Endothelial cell of umbilical vein (primary cell): ENCODE results near the gene SEMA4D. TPM values are rescaled to one million over a fixed set of nuclear protein-coding genes. Genes with fewer than 3 reads are reported as not detected.

ENCODE experiments used
- BruUV-seq: library from RNA; stranded (reverse); fragments of 400-500 nt; replicated peaks from 2 replicates; lab custom pipeline; 2021; lab: Mats Ljungman, UMichigan
- CTCF ChIA-PET: fragments of 300-600, 350-600 bp; sonication (Branson Sonifier 250); formaldehyde crosslinking; loops from one replicate; lab custom pipeline; 2021; ENCODE audit warnings: antibody characterized with exemption, inconsistent platforms; lab: Charles Lee
- POLR2A ChIA-PET: fragments of 300-600, 350-600 bp; sonication (Branson Sonifier 250); formaldehyde crosslinking; loops from one replicate; lab custom pipeline; 2021; ENCODE audit warnings: antibody characterized with exemption, inconsistent platforms; lab: Charles Lee
- DNase-seq: peaks from one replicate; pipeline ENCODE4 v3.0.0-alpha.2; 2011; ENCODE audit warnings: low read depth, low spot score
- FAIRE-seq: peaks from 2 replicates; lab custom pipeline; 2011; peaks lifted over from hg19 to GRCh38; lab: Jason Lieb, UNC
- H2AFZ ChIP-seq: 2 replicates; pipeline ENCODE4 v1.6.0; 2012; ENCODE audit warnings: low read depth, low read length, control low read depth, inconsistent platforms
- H3K27ac ChIP-seq: 2 replicates; pipeline ENCODE4 v1.5.1; 2011; ENCODE audit warnings: low read depth, mild to moderate bottlenecking, control low read depth, low read length, moderate library complexity; ENCODE audit not compliant: insufficient read depth
- H3K27me3 ChIP-seq, 2 experiments: 2 replicates each; pipeline versions ENCODE4 v1.6.0 to v1.6.1; 2011; ENCODE audit warnings: low read length in 2 of 2, mixed read lengths in 1 of 2; ENCODE audit not compliant: control insufficient read depth in 2 of 2, insufficient read depth in 2 of 2
- H3K36me3 ChIP-seq, 2 experiments: 2 replicates in 1 of 2; 3 replicates in 1 of 2; pipeline ENCODE4 v1.5.1; 2011; ENCODE audit warnings: low read length in 2 of 2, mild to moderate bottlenecking in 1 of 2, moderate library complexity in 1 of 2; ENCODE audit not compliant: control insufficient read depth in 2 of 2, insufficient read depth in 2 of 2; ENCODE audit errors: extremely low read depth in 1 of 2
- H3K4me1 ChIP-seq: 3 replicates; pipeline ENCODE4 v1.5.1; 2011; ENCODE audit warnings: mild to moderate bottlenecking, low read length; ENCODE audit not compliant: control insufficient read depth, insufficient read depth; ENCODE audit errors: extremely low read depth
- H3K4me2 ChIP-seq: 2 replicates; pipeline ENCODE4 v1.6.1; 2011; ENCODE audit warnings: low read length, control low read depth, mixed read lengths; ENCODE audit not compliant: insufficient read depth
- H3K4me3 ChIP-seq, 3 experiments: fragments of 200-600 bp in 1 of 3; sonication (generic), shearing (Covaris generic) in 1 of 3; replicated peaks in 1 of 3; 2 replicates each; pipeline ENCODE4 v1.5.1; 2011 to 2016; ENCODE audit warnings: control low read depth in 3 of 3, low read length in 3 of 3, mild to moderate bottlenecking in 2 of 3, inconsistent platforms in 1 of 3, low read depth in 1 of 3, moderate library complexity in 1 of 3; ENCODE audit not compliant: insufficient read depth in 1 of 3
- H3K79me2 ChIP-seq: 2 replicates; pipeline ENCODE4 v1.6.0; 2012; ENCODE audit warnings: low read length, inconsistent platforms; ENCODE audit not compliant: control insufficient read depth, insufficient read depth
- H3K9ac ChIP-seq: replicated peaks from 2 replicates; pipeline ENCODE3; 2011; ENCODE audit warnings: low read length, control low read depth; ENCODE audit not compliant: insufficient read depth; ENCODE audit errors: extremely low read depth
- H3K9me1 ChIP-seq: replicated peaks from 3 replicates; pipeline ENCODE4 v1.6.0; 2011; ENCODE audit warnings: mild to moderate bottlenecking, low read length; ENCODE audit not compliant: control insufficient read depth, insufficient read depth; ENCODE audit errors: extremely low read depth
- H3K9me3 ChIP-seq: replicated peaks from 2 replicates; pipeline ENCODE4 v1.5.1; 2012; ENCODE audit warnings: low read length, inconsistent platforms; ENCODE audit not compliant: control insufficient read depth, insufficient read depth
- H4K20me1 ChIP-seq: replicated peaks from 2 replicates; pipeline ENCODE3; 2011; ENCODE audit warnings: mild to moderate bottlenecking, low read length; ENCODE audit not compliant: control insufficient read depth, insufficient read depth; ENCODE audit errors: extremely low read depth
- EZH2 ChIP-seq: IDR thresholded peaks from 2 replicates; pipeline ENCODE4 v1.6.1; 2012; ENCODE audit warnings: borderline replicate concordance, low read depth, mild to moderate bottlenecking, moderate library complexity, low read length, inconsistent platforms; ENCODE audit not compliant: severe bottlenecking
- FOS ChIP-seq: IDR thresholded peaks from 2 replicates; pipeline ENCODE4 v1.6.1; 2011; ENCODE audit warnings: mild to moderate bottlenecking, low read length, moderate library complexity, borderline replicate concordance; ENCODE audit not compliant: insufficient read depth
- GATA2 ChIP-seq: IDR thresholded peaks from 2 replicates; pipeline ENCODE4 v1.7.0; 2011; ENCODE audit warnings: low read depth, mild to moderate bottlenecking, moderate library complexity, mixed read lengths, low read length; ENCODE audit not compliant: insufficient read length, insufficient read depth
- JUN ChIP-seq: IDR thresholded peaks from 2 replicates; pipeline ENCODE4 v1.6.1; 2011; ENCODE audit warnings: borderline replicate concordance, low read depth; ENCODE audit not compliant: insufficient read length, insufficient read depth
- MYC ChIP-seq: IDR thresholded peaks from one replicate; pipeline ENCODE4 v1.6.1; 2011; ENCODE audit warnings: mild to moderate bottlenecking, low read depth, low read length
- POLR2A ChIP-seq: IDR thresholded peaks from 2 replicates; pipeline ENCODE4 v1.6.1; 2012; ENCODE audit warnings: low read depth, mild to moderate bottlenecking, control low read depth, low read length
- POLR2AphosphoS5 ChIP-seq: IDR thresholded peaks from 2 replicates; pipeline ENCODE4 v1.6.1; 2012; ENCODE audit warnings: low read depth, mild to moderate bottlenecking, control low read depth, low read length, moderate library complexity; ENCODE audit not compliant: insufficient read depth
- dilution Hi-C: fragments of 300-500 bp; cut with MboI; formaldehyde crosslinking; loops from one replicate; pipeline ENCODE4 v1.15.0; 2019; ENCODE audit warnings: low sequenced_read_pairs; ENCODE audit not compliant: extremely low pct_ligation_motif_present
- intact Hi-C: fragments of 100-400 bp; cut with micrococcal nuclease; formaldehyde crosslinking; loops from one replicate; pipeline ENCODE4 v1.10.0; 2022
- polyA plus RNA-seq, 4 experiments: library from polyadenylated mRNA; depleted of rRNA in 3 of 4; stranded (reverse) in 3 of 4; unstranded in 1 of 4; fragments of >200 nt; gene quantifications; 2 replicates each; pipeline versions ENCODE4 v1.2.1 to v1.2.3, GENCODE V29; 2011 to 2012; ENCODE audit warnings: missing spikeins in 1 of 4
- total RNA-seq: library from RNA; stranded (reverse); gene quantifications from 2 replicates; pipeline ENCODE4 v1.2.3, GENCODE V29; 2021
- TF ChIP-seq, protein P1 (sequence below): IDR thresholded peaks from 2 replicates; pipeline ENCODE4 v1.6.1; 2011; ENCODE audit not compliant: insufficient read depth, insufficient read length
- TF ChIP-seq, protein P2 (sequence below), 2 donors: IDR thresholded peaks; 1 replicate in 1 of 2; 2 replicates in 1 of 2; pipeline ENCODE4 v1.5.1; 2011; ENCODE audit warnings: low read length in 2 of 2, mild to moderate bottlenecking in 2 of 2, moderate library complexity in 2 of 2, control low read depth in 1 of 2, inconsistent platforms in 1 of 2, low read depth in 1 of 2; ENCODE audit not compliant: insufficient read depth in 1 of 2; ENCODE audit errors: extremely low read depth in 1 of 2

The SEMA4D gene
- total and polyA plus RNA-seq, 2 donors (not counting 3 experiments of a cell fraction or from before 2014, with no cell fraction given), result 3.9 to 15.7 TPM

GRCh38 chr9:89436963-89437625 lies 60.8 kb downstream of the SEMA4D start:
- Histone ChIP-seq H3K36me3 (no peaks in the 10 kb centered on the region), H3K4me2 (no peak overlapping the region), H3K79me2 (no peaks in the 10 kb centered on the region), H3K9me1 (no peaks in the 10 kb centered on the region), H2AFZ (no peak overlapping the region), H3K9me3 (no peaks in the 10 kb centered on the region), H3K27me3 (no peaks in the 10 kb centered on the region), H3K4me3 (no peak overlapping the region), H3K9ac (no peak overlapping the region), H3K4me1 (no peaks in the 10 kb centered on the region), H4K20me1 (no peaks in the 10 kb centered on the region), H3K27ac (no peak overlapping the region)
- BruUV-seq, result no TSS peak
- ChIA-PET POLR2A (no interaction called here), CTCF (no interaction called here)
- intact Hi-C loops, result no loop called here
- DNase-seq, result no peak
- dilution Hi-C loops, result no loop called here
- FAIRE-seq, result no peak
- TF ChIP-seq, protein P1, sequence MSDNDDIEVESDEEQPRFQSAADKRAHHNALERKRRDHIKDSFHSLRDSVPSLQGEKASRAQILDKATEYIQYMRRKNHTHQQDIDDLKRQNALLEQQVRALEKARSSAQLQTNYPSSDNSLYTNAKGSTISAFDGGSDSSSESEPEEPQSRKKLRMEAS, result no peak
- TF ChIP-seq JUN (no peak), MYC (no peak), FOS (no peak)

GRCh38 chr9:89436326-89436725 lies 61.6 kb downstream of the SEMA4D start:
- Histone ChIP-seq H2AFZ (no peak overlapping the region), H3K27me3 (no peaks in the 10 kb centered on the region), H3K9me1 (no peaks in the 10 kb centered on the region), H3K4me3 (no peak overlapping the region), H4K20me1 (no peaks in the 10 kb centered on the region), H3K4me1 (no peaks in the 10 kb centered on the region), H3K9ac (no peak overlapping the region), H3K36me3 (no peaks in the 10 kb centered on the region), H3K79me2 (no peaks in the 10 kb centered on the region), H3K9me3 (no peaks in the 10 kb centered on the region), H3K27ac (no peak overlapping the region), H3K4me2 (no peak overlapping the region)
- TF ChIP-seq EZH2 (no peak), FOS (no peak), POLR2A (no peak), POLR2AphosphoS5 (no peak), JUN (no peak), GATA2 (no peak), MYC (no peak)
- TF ChIP-seq, protein P1, result no peak
- TF ChIP-seq, protein P2, sequence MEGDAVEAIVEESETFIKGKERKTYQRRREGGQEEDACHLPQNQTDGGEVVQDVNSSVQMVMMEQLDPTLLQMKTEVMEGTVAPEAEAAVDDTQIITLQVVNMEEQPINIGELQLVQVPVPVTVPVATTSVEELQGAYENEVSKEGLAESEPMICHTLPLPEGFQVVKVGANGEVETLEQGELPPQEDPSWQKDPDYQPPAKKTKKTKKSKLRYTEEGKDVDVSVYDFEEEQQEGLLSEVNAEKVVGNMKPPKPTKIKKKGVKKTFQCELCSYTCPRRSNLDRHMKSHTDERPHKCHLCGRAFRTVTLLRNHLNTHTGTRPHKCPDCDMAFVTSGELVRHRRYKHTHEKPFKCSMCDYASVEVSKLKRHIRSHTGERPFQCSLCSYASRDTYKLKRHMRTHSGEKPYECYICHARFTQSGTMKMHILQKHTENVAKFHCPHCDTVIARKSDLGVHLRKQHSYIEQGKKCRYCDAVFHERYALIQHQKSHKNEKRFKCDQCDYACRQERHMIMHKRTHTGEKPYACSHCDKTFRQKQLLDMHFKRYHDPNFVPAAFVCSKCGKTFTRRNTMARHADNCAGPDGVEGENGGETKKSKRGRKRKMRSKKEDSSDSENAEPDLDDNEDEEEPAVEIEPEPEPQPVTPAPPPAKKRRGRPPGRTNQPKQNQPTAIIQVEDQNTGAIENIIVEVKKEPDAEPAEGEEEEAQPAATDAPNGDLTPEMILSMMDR (IDR thresholded peaks at IDR 0.05; ENCODE audit: extremely low read depth in 1 of 2, insufficient read depth in 1 of 2, low read depth in 1 of 2, low read length in 2 of 2), result no peak
- FAIRE-seq, result no peak
- CTCF ChIA-PET, result interaction anchor here (1.6 kb wide), 1 partner anchor 15 kb away, joined by 4 read pairs; no protein-coding TSS in a partner anchor
- intact Hi-C loops, result no loop called here
- dilution Hi-C loops, result no loop called here
- POLR2A ChIA-PET, result no interaction called here
- DNase-seq, result no peak
- BruUV-seq, result no TSS peak
